ENCODE data around the gene RAB26.

The RAB26 gene

GRCh38 chr16:2163211-2163881 is 14.9 kb downstream of the RAB26 start:
- DNase-seq = no peak

- no peak for DNase-seq
These were observed 17.4 kb downstream of the RAB26 start for GRCh38 chr16:2165861-2166260.

GRCh38 chr16:2166263-2167067 is 18.0 kb downstream of the RAB26 start:
- no peak for DNase-seq

- DNase-seq = no peak
These were observed 18.7 kb downstream of the RAB26 start for GRCh38 chr16:2167068-2167638.

- no peak for DNase-seq
These were observed 21.7 kb downstream of the RAB26 start for GRCh38 chr16:2170080-2170479.

- no peak for DNase-seq
These were observed 22.4 kb downstream of the RAB26 start for GRCh38 chr16:2170587-2171435.

- DNase-seq = no peak
These were observed 23.3 kb downstream of the RAB26 start for GRCh38 chr16:2171601-2172178.

GRCh38 chr16:2172688-2173335 is 24.4 kb downstream of the RAB26 start:
- DNase-seq = no peak

- DNase-seq = no peak
These were observed 24.9 kb downstream of the RAB26 start for GRCh38 chr16:2173366-2173765.

- no peak for DNase-seq
These were observed 25.5 kb downstream of the RAB26 start for GRCh38 chr16:2173916-2174315.

- DNase-seq = no peak
These were observed 26.1 kb downstream of the RAB26 start for GRCh38 chr16:2174396-2175131.

- no peak for DNase-seq
These were observed 27.0 kb downstream of the RAB26 start for GRCh38 chr16:2175454-2175853.

- no peak for DNase-seq
These were observed 27.6 kb downstream of the RAB26 start for GRCh38 chr16:2176047-2176446.

- no peak for DNase-seq
These were observed 28.7 kb downstream of the RAB26 start for GRCh38 chr16:2177101-2177500.

- no peak for DNase-seq
These were observed 29.1 kb downstream of the RAB26 start for GRCh38 chr16:2177561-2177960.

GRCh38 chr16:2178321-2179106 is 30.1 kb downstream of the RAB26 start:
- peak; percentile 60 for DNase-seq

GRCh38 chr16:2179107-2179501 is 30.7 kb downstream of the RAB26 start:
- no peak for DNase-seq

GRCh38 chr16:2179576-2179975 is 31.2 kb downstream of the RAB26 start:
- no peak for DNase-seq

GRCh38 chr16:2180461-2180860 is 32.0 kb downstream of the RAB26 start:
- no peak for DNase-seq
